HG03280 (cell line): Measurements from ENCODE around the gene SMC3.

Experiments used
- ATAC-seq: cut with Tn5 transposase; IDR thresholded peaks from one replicate; pipeline ENCODE4 v1.9.1; 2021; ENCODE audit warnings: mild to moderate bottlenecking, moderate library complexity; ENCODE audit not compliant: unreplicated experiment

The SMC3 gene

DNA sequence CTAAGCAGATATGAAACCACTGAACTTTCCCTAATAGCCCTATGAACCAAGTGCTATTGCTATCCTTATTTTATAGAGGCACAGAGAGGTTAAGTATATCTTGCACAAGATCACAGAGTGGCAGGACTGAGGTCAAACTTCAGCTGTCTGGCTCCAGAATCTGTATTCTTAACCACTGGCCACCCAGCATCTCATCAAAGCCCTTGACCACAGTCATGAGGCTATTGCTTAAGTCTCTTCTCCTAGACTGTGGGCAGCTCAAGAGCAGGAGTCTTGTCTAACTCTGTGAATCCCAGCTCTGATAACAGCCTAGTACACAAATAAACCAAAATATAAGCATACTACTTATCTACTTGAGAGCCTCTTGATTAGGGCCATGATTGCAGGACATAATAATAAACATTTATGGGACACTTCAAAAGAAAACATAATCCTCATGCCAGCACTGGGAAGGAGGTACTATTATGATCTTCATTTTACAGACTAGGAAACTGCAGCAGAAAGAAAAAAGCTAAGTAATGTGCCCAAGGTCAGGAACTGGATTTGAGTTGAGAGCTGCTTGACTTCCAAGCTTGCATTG, 22.4 kb upstream of the SMC3 start:
- ATAC-seq = no peak

GRCh38 chr10:110546077-110546476, 21.4 kb upstream of the SMC3 start:
- ATAC-seq = no peak

- ATAC-seq = no peak
Measured at GRCh38 chr10:110546499-110547110, 20.9 kb upstream of the SMC3 start.

GRCh38 chr10:110547139-110547761, 20.2 kb upstream of the SMC3 start:
- ATAC-seq = peak; percentile 69

DNA sequence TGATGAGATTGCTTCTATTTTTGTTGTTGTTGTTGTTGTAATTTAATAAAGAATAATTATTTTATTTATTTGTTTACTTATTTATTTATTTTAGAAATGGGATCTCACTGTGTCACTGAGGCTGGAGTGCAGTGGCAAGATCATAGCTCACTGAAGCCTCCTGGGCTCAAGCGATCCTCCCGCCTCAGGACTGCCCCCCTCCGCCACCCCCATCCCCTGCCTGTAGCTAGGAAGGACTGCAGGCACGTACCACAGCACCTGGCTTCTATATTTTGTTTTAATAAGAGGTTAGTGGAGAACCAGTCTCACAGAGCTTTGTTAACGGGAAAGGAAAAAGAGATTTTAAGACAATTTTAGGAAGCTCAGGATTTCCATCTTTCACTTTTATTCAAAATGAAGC, 19.5 kb upstream of the SMC3 start:
- no peak for ATAC-seq

DNA sequence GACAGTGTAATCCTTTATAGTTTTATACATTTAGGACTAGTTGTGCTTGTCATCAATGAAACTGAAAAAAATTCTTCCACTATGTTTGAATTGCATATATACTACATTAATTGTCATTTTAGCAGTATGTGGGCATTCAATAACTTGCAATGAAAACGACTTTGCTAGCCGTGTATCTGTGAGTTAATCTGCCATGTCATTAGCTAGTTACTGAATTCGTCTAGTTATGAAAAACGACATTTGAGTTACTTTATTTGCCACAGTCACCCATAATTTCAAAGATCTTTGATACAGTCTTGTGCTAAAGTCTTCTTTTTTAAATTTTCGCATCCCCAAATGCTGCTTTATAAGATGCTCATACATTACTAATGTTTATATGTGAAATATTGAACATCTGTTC, 18.3 kb upstream of the SMC3 start:
- ATAC-seq = no peak

DNA sequence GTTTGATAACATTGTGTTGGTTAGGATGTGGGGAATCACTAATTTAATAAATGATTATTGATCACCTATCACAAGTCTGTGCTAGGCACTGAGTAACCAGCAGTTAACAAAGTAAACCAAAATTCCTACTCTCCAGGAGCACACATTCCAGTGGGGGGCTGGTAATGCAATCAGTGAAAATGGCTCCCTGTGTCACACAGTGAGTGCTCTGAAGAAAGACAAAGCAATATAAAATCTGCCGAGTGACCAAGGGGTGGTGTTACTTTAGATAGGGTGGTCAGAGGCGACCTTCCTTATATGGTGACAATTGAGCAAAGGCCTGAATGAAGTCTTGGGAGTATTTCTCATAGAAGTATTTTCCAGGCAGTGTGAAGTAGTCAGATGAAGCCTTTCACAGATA, 13.6 kb upstream of the SMC3 start:
- ATAC-seq = no peak

DNA sequence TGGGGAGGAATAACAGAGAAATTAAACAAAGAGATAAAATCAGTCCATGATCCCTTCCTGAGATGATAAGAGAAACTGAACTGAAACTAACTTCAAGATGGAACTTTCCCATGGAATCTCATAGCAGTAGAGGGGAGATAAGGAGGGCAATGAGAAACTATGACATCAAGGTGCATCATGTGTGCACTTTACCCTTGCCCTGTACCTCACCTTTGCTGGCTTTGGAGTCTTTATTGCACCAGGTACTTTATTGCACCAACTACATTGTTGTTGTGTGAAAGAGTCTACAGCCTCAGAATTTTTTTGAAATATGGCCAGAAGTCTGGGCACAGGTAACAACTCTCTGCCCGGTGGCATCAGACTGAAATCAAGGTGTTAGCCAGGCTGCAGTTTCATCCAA, 11.2 kb upstream of the SMC3 start:
- no peak for ATAC-seq

GRCh38 chr10:110556969-110557601, 10.4 kb upstream of the SMC3 start:
- ATAC-seq = peak; percentile 89

DNA sequence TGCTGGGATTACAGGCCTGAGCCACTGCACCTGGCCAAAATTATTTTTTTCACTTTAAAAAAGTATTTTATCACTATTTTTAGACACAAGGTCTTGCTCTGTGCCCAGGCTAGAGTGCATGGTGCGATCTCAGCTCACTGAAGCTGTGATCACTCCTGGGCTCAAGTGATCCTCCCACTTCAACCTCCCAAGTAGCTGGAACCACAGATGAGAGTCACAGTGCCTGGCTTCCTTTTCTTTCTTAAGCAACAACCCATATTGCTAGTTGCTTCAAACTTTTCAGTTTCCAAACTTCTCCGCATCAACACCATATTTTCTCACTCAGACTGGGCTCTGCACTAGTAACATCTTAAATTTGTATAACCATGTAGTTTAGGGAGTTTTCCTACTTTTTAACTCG, 9.5 kb upstream of the SMC3 start:
- no peak for ATAC-seq

- ATAC-seq = no peak
Measured at GRCh38 chr10:110560012-110560411, 7.5 kb upstream of the SMC3 start.

GRCh38 chr10:110561292-110561691, 6.2 kb upstream of the SMC3 start:
- no peak for ATAC-seq

- no peak for ATAC-seq
Measured at GRCh38 chr10:110562348-110562747, 5.1 kb upstream of the SMC3 start.

DNA sequence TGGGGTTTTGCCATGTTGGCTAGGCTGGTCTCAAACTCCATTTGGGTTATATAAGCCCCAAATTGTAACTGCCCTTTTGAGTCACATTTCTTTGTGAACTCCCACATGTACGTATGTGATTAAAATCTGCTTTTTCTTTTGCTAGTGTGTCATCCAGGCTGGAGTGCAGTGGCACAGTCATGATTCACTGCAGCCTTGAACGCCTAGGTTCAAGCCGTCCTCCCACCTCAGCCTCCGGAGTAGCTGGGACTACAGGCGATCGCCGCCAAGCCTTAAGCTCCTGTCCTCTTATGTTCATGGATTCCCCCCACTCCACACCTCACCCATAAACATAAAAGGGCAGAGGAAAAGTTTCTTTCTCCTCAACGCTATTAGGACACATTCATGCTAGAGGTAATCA, 4.4 kb upstream of the SMC3 start:
- no peak for ATAC-seq

GRCh38 chr10:110566472-110567200, 859 bp upstream of the SMC3 start:
- ATAC-seq = no peak

- ATAC-seq = peak; percentile 27
Measured at GRCh38 chr10:110568055-110568735, 700 bp downstream of the SMC3 start.

DNA sequence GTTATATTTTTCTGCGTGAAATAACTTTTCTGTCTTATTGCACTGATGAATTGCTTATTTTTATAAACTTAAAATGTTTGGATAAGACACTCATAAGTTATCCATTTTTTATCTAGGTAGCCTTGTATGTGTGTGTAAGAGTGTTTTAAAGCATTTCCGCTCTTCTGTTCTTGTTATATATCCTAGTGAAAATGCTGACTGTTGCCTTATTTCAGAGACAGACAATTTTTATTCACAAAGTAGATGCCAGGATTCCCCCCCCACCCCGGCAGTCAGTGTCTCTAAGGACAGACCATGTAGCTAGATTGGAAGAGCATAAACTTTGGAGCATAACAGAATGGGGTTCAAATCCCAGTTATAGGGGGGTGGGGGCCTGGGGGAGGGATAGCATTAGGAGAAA, 1.6 kb downstream of the SMC3 start:
- ATAC-seq = no peak

DNA sequence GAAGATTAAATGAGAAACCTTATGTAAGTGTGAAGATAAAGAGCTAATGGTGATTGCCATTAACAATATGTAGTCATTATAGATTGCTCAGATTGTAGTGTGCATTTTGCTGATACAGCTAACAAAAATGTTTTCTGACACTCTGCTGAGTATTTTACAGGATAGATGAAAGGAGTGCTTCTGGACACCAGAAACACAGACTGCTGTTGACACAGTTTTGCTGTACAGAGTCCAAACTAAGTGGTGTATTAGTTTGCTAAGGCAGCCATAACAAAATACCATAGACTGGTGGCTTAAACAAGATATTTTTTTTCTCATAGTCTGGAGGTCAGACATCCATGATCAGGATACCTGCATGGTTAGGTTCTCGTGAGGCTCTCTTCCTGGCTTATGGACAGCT, 2.2 kb downstream of the SMC3 start:
- no peak for ATAC-seq

DNA sequence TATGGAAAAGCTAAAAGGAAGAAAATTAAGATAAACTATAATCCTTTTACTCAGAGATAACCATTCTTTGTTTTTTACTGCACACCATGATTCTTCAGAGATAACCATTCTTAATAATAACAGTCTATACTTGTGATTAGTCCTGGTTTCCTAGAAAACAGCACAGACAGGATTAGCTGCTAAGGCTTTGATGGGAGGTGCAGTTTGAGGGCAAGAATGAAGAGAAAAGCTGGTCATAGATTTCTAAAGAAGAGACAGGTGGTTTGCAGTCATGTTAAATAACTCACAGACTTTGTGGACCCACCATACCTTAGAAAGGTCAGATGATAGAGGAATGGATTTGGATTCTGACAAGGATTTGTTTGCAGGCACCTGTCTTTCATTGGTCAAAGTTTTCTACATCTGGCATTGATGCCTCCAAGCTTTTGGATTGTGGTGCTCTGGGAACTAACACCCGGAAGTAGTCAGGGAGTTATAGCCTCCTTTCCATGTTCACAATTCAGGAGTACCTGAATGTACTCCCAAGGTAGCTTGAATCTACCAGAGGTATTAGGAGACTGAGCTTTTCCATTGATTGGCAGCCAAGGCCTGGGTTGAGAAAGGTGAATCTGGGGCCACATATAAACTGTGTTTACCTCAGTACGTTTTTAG, 3.7 kb downstream of the SMC3 start:
- no peak for ATAC-seq

- ATAC-seq = no peak
Measured at GRCh38 chr10:110572862-110573261, 5.4 kb downstream of the SMC3 start.
